Activated CD8-positive, alpha-beta T cell treated with anti-CD3 and anti-CD28 coated beads for 36 hours (primary cell): ENCODE results near the gene ZC3H12C. TPM values are rescaled to one million over a fixed set of nuclear protein-coding genes. Genes with fewer than 3 reads are reported as not detected.

ENCODE experiments used
- ATAC-seq: fragments of 200-7000 bp; cut with Tn5 transposase; one replicate; pipeline ENCODE4 v1.10.0; 2021; ENCODE audit warnings: mild to moderate bottlenecking, moderate library complexity
- CTCF ChIA-PET: fragments of 350-600 bp; sonication (Branson Sonifier 250); formaldehyde crosslinking; loops from one replicate; lab custom pipeline; 2021; ENCODE audit warnings: antibody characterized with exemption; lab: Charles Lee
- POLR2A ChIA-PET: fragments of 350-600 bp; sonication (Branson Sonifier 250); formaldehyde crosslinking; loops from one replicate; lab custom pipeline; 2021; ENCODE audit warnings: antibody characterized with exemption; lab: Charles Lee
- DNase-seq: peaks from one replicate; pipeline ENCODE4 v3.0.0-alpha.2; 2020
- H3K27ac Mint-ChIP-seq: one replicate; pipeline ENCODE4 v1.8.0; 2021; ENCODE audit warnings: mild to moderate bottlenecking, mixed read lengths
- H3K27me3 Mint-ChIP-seq: one replicate; pipeline ENCODE4 v1.8.0; 2021; ENCODE audit warnings: mixed read lengths
- H3K36me3 Mint-ChIP-seq: one replicate; pipeline ENCODE4 v1.8.0; 2021; ENCODE audit warnings: low read depth, mixed read lengths
- H3K4me1 Mint-ChIP-seq: one replicate; pipeline ENCODE4 v1.8.0; 2021; ENCODE audit warnings: low read depth, mixed read lengths
- H3K4me3 Mint-ChIP-seq: one replicate; pipeline ENCODE4 v1.8.0; 2021; ENCODE audit warnings: mild to moderate bottlenecking, moderate library complexity, mixed read lengths
- H3K9me3 Mint-ChIP-seq: one replicate; pipeline ENCODE4 v1.8.0; 2021; ENCODE audit warnings: mixed read lengths
- intact Hi-C: fragments of 100-400 bp; cut with micrococcal nuclease; formaldehyde crosslinking; loops from one replicate; pipeline ENCODE4 v1.10.0; 2022
- total RNA-seq, 2 experiments: library from RNA; stranded (reverse); gene quantifications; one replicate each; pipeline ENCODE4 v1.2.3, GENCODE V29; 2021
- TF ChIP-seq, protein P1 (sequence below): fragments of 200-600 bp; IDR thresholded peaks from one replicate; pipeline ENCODE4 v1.8.0; 2022; ENCODE audit warnings: antibody characterized with exemption, mild to moderate bottlenecking

The ZC3H12C gene
- total RNA-seq, 2 experiments from 2014 or later: 0.40 to 0.45 TPM

DNA sequence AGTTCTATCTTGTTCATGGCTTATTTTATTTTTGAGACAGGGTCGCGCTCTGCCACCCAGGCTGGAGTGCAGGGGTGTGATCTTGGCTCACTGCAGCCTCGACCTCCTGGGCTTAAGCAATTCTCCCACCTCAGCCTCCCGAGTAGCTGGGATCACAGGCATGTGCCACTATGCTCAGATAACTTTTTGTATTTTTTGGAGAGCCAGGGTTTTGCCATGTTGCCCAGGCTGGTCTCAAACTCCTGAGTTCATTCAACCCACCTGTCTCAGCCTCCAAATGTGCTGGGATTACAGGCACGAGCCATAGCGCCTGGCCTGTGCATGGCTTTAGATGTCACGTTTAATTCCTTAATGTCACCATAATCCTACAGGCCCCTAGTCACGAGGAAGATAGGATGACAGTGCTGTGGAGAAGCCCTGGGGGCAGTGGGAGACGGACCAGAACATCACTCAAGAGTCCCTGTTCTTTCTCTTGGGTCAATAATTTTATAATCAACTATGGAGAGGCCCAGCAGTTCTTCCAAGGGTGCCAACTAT lies 103.8 kb downstream of the ZC3H12C start:
- no peak overlapping the region for H3K4me3 Mint-ChIP-seq
- ATAC-seq: no peak
- no peak overlapping the region for H3K27ac Mint-ChIP-seq
- TF ChIP-seq, protein P1, sequence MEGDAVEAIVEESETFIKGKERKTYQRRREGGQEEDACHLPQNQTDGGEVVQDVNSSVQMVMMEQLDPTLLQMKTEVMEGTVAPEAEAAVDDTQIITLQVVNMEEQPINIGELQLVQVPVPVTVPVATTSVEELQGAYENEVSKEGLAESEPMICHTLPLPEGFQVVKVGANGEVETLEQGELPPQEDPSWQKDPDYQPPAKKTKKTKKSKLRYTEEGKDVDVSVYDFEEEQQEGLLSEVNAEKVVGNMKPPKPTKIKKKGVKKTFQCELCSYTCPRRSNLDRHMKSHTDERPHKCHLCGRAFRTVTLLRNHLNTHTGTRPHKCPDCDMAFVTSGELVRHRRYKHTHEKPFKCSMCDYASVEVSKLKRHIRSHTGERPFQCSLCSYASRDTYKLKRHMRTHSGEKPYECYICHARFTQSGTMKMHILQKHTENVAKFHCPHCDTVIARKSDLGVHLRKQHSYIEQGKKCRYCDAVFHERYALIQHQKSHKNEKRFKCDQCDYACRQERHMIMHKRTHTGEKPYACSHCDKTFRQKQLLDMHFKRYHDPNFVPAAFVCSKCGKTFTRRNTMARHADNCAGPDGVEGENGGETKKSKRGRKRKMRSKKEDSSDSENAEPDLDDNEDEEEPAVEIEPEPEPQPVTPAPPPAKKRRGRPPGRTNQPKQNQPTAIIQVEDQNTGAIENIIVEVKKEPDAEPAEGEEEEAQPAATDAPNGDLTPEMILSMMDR: no peak
- no peak for DNase-seq
- intact Hi-C loops: no loop called here
- H3K9me3 Mint-ChIP-seq: peaks cover 4% of the 10 kb centered on the region
- no peaks in the 10 kb centered on the region for H3K36me3 Mint-ChIP-seq
- ChIA-PET CTCF (interaction anchor here (2.4 to 9.0 kb wide), 2 partner anchors 180 to 235 kb away, joined by 10 to 126 read pairs; partner anchors contain the start of gene FDX1), POLR2A (no interaction called here)
- peaks cover 10% of the 10 kb centered on the region for H3K4me1 Mint-ChIP-seq
- H3K27me3 Mint-ChIP-seq: peaks cover 3% of the 10 kb centered on the region

DNA sequence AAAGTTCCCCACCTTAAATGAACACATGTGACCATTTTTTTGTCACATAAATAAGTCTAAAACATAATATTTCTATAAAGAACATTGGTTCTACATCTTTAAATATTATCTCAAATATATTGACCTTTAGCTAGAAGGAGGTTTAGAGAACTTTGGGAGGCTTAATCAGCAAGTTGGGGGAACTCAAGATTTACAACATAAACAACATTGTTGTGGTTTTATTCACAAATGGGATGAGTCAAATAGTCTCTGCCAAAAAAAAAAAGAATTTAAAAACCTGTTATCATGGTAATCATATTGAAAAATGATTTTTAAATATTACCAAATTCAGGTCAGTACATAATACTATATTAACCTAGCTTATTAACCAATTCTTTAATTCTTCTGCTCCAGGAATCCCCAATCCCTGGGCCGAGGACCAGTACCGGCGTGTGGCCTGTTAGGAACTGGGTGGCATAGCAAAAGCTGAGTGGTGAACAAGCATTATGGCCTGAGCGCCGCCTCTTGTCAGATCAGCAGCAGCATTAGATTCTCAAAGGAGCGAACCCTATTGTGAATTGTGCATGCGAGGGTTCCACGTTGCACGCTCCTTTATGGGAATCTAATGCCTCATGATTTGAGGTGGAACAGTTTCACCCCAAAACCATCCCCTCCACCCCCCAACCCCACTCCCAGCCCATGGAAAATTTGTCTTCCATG lies 105.0 kb downstream of the ZC3H12C start:
- no peak for ATAC-seq
- ChIA-PET CTCF (interaction anchor here (1.0 to 9.0 kb wide), 9 partner anchors 10 to 1031 kb away, joined by 3 to 126 read pairs (median 5); partner anchors contain the start of gene FDX1), POLR2A (no interaction called here)
- H3K9me3 Mint-ChIP-seq: no peaks in the 10 kb centered on the region
- no peak for DNase-seq
- intact Hi-C loops: no loop called here
- TF ChIP-seq, protein P1: no peak
- no peaks in the 10 kb centered on the region for H3K36me3 Mint-ChIP-seq
- no peaks in the 10 kb centered on the region for H3K27me3 Mint-ChIP-seq
- H3K27ac Mint-ChIP-seq: no peak overlapping the region
- no peak overlapping the region for H3K4me3 Mint-ChIP-seq
- H3K4me1 Mint-ChIP-seq: no peaks in the 10 kb centered on the region

DNA sequence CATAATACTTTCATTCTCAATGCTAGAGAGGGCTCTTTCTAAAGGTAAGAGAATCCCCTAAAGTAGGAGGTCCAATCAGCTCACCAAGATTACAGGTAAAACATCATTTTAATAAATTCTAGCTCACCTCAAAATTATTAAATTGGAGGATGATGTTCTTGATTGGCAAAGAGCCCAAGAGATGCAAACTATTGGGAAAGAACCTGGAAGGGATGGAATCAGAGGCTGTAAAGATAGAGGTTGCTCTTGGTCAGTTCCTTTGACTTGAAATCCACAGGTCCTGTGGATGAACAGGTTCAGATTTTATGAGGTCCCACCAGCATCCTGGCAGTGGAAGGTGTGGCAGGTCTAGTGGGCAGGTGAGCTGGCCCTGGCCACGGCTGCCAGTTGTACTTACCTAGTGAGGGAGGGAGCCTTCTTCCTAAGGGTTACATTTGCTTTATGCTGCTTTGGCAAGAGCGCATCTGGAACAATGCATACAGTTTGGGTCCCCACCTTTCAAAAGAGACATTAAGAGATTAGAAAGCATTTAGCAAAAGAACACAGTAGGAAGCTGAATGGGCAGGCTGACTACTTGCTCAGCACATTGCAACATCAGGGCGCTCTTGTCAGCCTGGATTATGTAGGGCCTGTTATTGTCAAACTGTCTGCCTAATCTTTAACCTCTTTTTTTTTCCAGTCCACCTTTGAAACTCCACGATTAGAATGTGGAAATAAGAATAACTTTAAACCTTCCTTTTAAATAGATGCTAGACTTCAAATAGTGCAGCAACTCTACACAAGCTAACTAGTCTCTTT lies 106.2 kb downstream of the ZC3H12C start:
- ATAC-seq: no peak
- intact Hi-C loops: no loop called here
- H3K9me3 Mint-ChIP-seq: no peaks in the 10 kb centered on the region
- H3K4me3 Mint-ChIP-seq: no peak overlapping the region
- POLR2A ChIA-PET: interaction anchor here (0.7 kb wide), 1 partner anchor 173 kb away, joined by 3 read pairs; no protein-coding TSS in a partner anchor
- H3K4me1 Mint-ChIP-seq: no peaks in the 10 kb centered on the region
- CTCF ChIA-PET: interaction anchor here (1.1 to 9.0 kb wide), 12 partner anchors 10 to 1030 kb away, joined by 3 to 126 read pairs (median 8); partner anchors contain the start of gene FDX1
- no peak overlapping the region for H3K27ac Mint-ChIP-seq
- DNase-seq: no peak
- no peaks in the 10 kb centered on the region for H3K36me3 Mint-ChIP-seq
- TF ChIP-seq, protein P1: no peak
- no peaks in the 10 kb centered on the region for H3K27me3 Mint-ChIP-seq

DNA sequence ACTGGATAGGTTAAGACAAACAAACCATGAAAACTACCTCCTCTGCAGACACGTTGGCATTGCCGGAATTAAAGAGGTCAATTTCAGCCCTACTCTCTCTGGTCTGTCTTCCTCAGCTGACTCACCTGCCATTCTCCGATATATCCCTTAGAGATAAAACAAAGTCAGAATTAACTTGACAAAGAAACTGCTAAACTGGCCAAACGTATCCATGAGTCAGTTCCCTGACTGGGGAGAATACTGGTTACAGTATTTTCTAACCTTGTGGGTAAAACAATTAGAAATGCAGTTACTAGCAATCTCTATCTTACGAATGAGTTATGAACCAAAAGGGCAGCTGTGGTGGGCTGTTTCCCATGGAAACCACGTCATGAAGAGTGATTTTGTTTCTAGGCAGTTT lies 107.0 kb downstream of the ZC3H12C start:
- Mint-ChIP-seq H3K27ac (no peak overlapping the region), H3K9me3 (no peaks in the 10 kb centered on the region), H3K4me3 (no peak overlapping the region), H3K4me1 (no peaks in the 10 kb centered on the region), H3K27me3 (no peaks in the 10 kb centered on the region), H3K36me3 (no peaks in the 10 kb centered on the region)
- ChIA-PET CTCF (interaction anchor here (1.0 to 9.0 kb wide), 26 partner anchors 9 to 290 kb away, joined by 3 to 126 read pairs (median 6); partner anchors contain the start of gene FDX1), POLR2A (no interaction called here)
- TF ChIP-seq, protein P1: no peak
- peak; percentile 16 for DNase-seq
- intact Hi-C loops: loop anchor here (2.0 kb wide), 2 partner anchors 167 to 235 kb away; no protein-coding TSS in a partner anchor
- no peak for ATAC-seq
